H1 (cell line): ENCODE results near the gene GNG11. TPM values are rescaled to one million over a fixed set of nuclear protein-coding genes. Genes with fewer than 3 reads are reported as not detected.

ENCODE experiments used
- CTCF ChIA-PET: fragments of 300-600 bp; sonication (Branson Sonifier 250); formaldehyde crosslinking; loops from one replicate; lab custom pipeline; 2021; ENCODE audit not compliant: partially characterized antibody; lab: Charles Lee
- POLR2A ChIA-PET: fragments of 300-600 bp; sonication (Branson Sonifier 250); formaldehyde crosslinking; loops from one replicate; lab custom pipeline; 2021; ENCODE audit warnings: inconsistent platforms; ENCODE audit not compliant: partially characterized antibody; lab: Charles Lee
- DNase-seq, 2 experiments: peaks; one replicate each; pipeline versions ENCODE4 v3.0.0 to v3.0.0-alpha.2; 2010 to 2022; ENCODE audit warnings: low spot score in 2 of 2, low read depth in 1 of 2, mixed read lengths in 1 of 2
- FAIRE-seq: peaks from 2 replicates; lab custom pipeline; 2011; peaks lifted over from hg19 to GRCh38; lab: Jason Lieb, UNC
- H2AFZ ChIP-seq: 2 replicates; pipeline ENCODE4 v1.8.1; 2012; ENCODE audit warnings: low read length, inconsistent platforms
- H2AK5ac ChIP-seq: 2 replicates; pipeline ENCODE4 v1.6.1; 2013; ENCODE audit warnings: low read depth, low read length
- H2BK120ac ChIP-seq: replicated peaks from 2 replicates; pipeline ENCODE3; 2013; ENCODE audit warnings: low read depth, low read length, inconsistent platforms
- H2BK12ac ChIP-seq: 2 replicates; pipeline ENCODE4 v1.6.1; 2013; ENCODE audit warnings: low read depth, low read length
- H2BK15ac ChIP-seq: 2 replicates; pipeline ENCODE4 v1.6.1; 2013; ENCODE audit warnings: low read length
- H2BK20ac ChIP-seq: 2 replicates; pipeline ENCODE4 v1.6.1; 2013; ENCODE audit warnings: low read length
- H2BK5ac ChIP-seq: 2 replicates; pipeline ENCODE4 v1.6.1; 2013; ENCODE audit warnings: low read depth, low read length
- H3K14ac ChIP-seq: 2 replicates; pipeline ENCODE4 v1.6.1; 2013; ENCODE audit warnings: inconsistent platforms; ENCODE audit not compliant: insufficient read length
- H3K18ac ChIP-seq: 2 replicates; pipeline ENCODE4 v1.6.1; 2013; ENCODE audit warnings: low read length; ENCODE audit errors: extremely low read depth
- H3K23ac ChIP-seq: 2 replicates; pipeline ENCODE4 v1.6.1; 2013; ENCODE audit warnings: inconsistent platforms; ENCODE audit not compliant: insufficient read length
- H3K23me2 ChIP-seq: 2 replicates; pipeline ENCODE4 v1.6.1; 2013; ENCODE audit warnings: low read depth, low read length
- H3K27ac ChIP-seq: 2 replicates; pipeline ENCODE4 v1.6.1; 2011; ENCODE audit warnings: low read depth, low read length, inconsistent platforms
- H3K27me3 ChIP-seq, 4 experiments: replicated peaks in 1 of 4; 1 replicate in 1 of 4; 2 replicates in 3 of 4; pipeline versions ENCODE4 v1.6.1 to v1.8.1; 2011 to 2013; ENCODE audit warnings: low read length in 3 of 4, mild to moderate bottlenecking in 3 of 4, inconsistent platforms in 2 of 4, mixed read lengths in 2 of 4, moderate library complexity in 1 of 4; ENCODE audit not compliant: control insufficient read depth in 3 of 4, insufficient read depth in 3 of 4; ENCODE audit errors: extremely low read depth in 1 of 4
- H3K36me3 ChIP-seq, 4 experiments: 2 replicates each; pipeline versions ENCODE4 v1.6.1 to v1.8.1; 2011 to 2013; ENCODE audit warnings: mild to moderate bottlenecking in 4 of 4, low read length in 3 of 4, moderate library complexity in 2 of 4, control low read depth in 1 of 4, inconsistent platforms in 1 of 4; ENCODE audit not compliant: insufficient read depth in 4 of 4, control insufficient read depth in 2 of 4
- H3K4ac ChIP-seq: replicated peaks from 2 replicates; pipeline ENCODE3; 2013; ENCODE audit warnings: low read length, low read depth, mixed read lengths, inconsistent platforms; ENCODE audit not compliant: insufficient read length
- H3K4me1 ChIP-seq, 4 experiments: replicated peaks in 1 of 4; 1 replicate in 1 of 4; 2 replicates in 3 of 4; pipeline versions ENCODE4 v1.6.1 to v1.8.1; 2011 to 2013; ENCODE audit warnings: low read length in 3 of 4, inconsistent platforms in 2 of 4, mixed read lengths in 1 of 4; ENCODE audit not compliant: insufficient read depth in 4 of 4, control insufficient read depth in 3 of 4
- H3K4me2 ChIP-seq, 2 experiments: 2 replicates each; pipeline versions ENCODE4 v1.6.1 to v1.8.1; 2011 to 2013; ENCODE audit warnings: low read depth in 2 of 2, low read length in 2 of 2, control low read depth in 1 of 2, inconsistent platforms in 1 of 2, mild to moderate bottlenecking in 1 of 2; ENCODE audit not compliant: insufficient read depth in 1 of 2
- H3K4me3 ChIP-seq, 4 experiments: fragments of 200-600, 300-600 bp in 1 of 4; sonication (generic), shearing (Covaris generic), sonication (Bioruptor Twin) in 1 of 4; 2 replicates each; pipeline versions ENCODE4 v1.5.1 to v1.8.1; 2011 to 2016; ENCODE audit warnings: low read length in 4 of 4, low read depth in 3 of 4, control low read depth in 2 of 4, inconsistent platforms in 2 of 4, mild to moderate bottlenecking in 2 of 4, mixed read lengths in 1 of 4, moderate library complexity in 1 of 4; ENCODE audit not compliant: insufficient read depth in 2 of 4; ENCODE audit errors: extremely low read depth in 1 of 4
- H3K56ac ChIP-seq: replicated peaks from 2 replicates; pipeline ENCODE3; 2013; ENCODE audit warnings: low read depth, mild to moderate bottlenecking, mixed read lengths, low read length, inconsistent platforms; ENCODE audit not compliant: insufficient read length
- H3K79me1 ChIP-seq: 2 replicates; pipeline ENCODE4 v1.6.1; 2013; ENCODE audit warnings: low read depth, low read length, control low read depth
- H3K79me2 ChIP-seq, 2 experiments: 2 replicates each; pipeline versions ENCODE4 v1.6.1 to v1.8.1; 2012 to 2013; ENCODE audit warnings: low read length in 2 of 2, mild to moderate bottlenecking in 2 of 2, inconsistent platforms in 1 of 2; ENCODE audit not compliant: insufficient read depth in 2 of 2, control insufficient read depth in 1 of 2
- H3K9ac ChIP-seq, 4 experiments: replicated peaks in 1 of 4; 1 replicate in 1 of 4; 2 replicates in 3 of 4; pipeline versions ENCODE4 v1.6.1 to v1.8.1; 2011 to 2013; ENCODE audit warnings: low read depth in 3 of 4, low read length in 3 of 4, control low read depth in 2 of 4, mild to moderate bottlenecking in 2 of 4, moderate library complexity in 2 of 4, inconsistent platforms in 1 of 4; ENCODE audit errors: extremely low read depth in 1 of 4
- H3K9me3 ChIP-seq, 2 experiments: 2 replicates each; pipeline versions ENCODE4 v1.6.1 to v1.8.1; 2012 to 2013; ENCODE audit warnings: mild to moderate bottlenecking in 2 of 2, moderate library complexity in 2 of 2, control low read depth in 1 of 2, inconsistent platforms in 1 of 2, low read depth in 1 of 2, low read length in 1 of 2, mixed read lengths in 1 of 2; ENCODE audit not compliant: insufficient read depth in 2 of 2
- H4K20me1 ChIP-seq, 2 experiments: replicated peaks in 1 of 2; 2 replicates each; pipeline versions ENCODE3 to v1.8.1; 2011 to 2013; ENCODE audit warnings: inconsistent platforms in 2 of 2, low read length in 2 of 2, mild to moderate bottlenecking in 1 of 2; ENCODE audit not compliant: insufficient read depth in 2 of 2, control insufficient read depth in 1 of 2
- H4K5ac ChIP-seq: 2 replicates; pipeline ENCODE4 v1.6.1; 2013; ENCODE audit warnings: low read length, low read depth, mixed read lengths, inconsistent platforms; ENCODE audit not compliant: insufficient read length
- H4K8ac ChIP-seq: 2 replicates; pipeline ENCODE4 v1.8.0; 2013; ENCODE audit warnings: mild to moderate bottlenecking, moderate library complexity, low read length, inconsistent platforms; ENCODE audit not compliant: insufficient read depth; ENCODE audit errors: extremely low read depth
- H4K91ac ChIP-seq: replicated peaks from 2 replicates; pipeline ENCODE3; 2013; ENCODE audit warnings: low read length, mixed read lengths, inconsistent platforms; ENCODE audit not compliant: insufficient read length
- CBX8 ChIP-seq: fragments of 300-800, 300-1000 bp; sonication (generic); IDR thresholded peaks from 2 replicates; pipeline ENCODE4 v1.7.1; 2016; ENCODE audit warnings: low read depth, low read length, borderline replicate concordance
- EP300 ChIP-seq, 2 experiments: IDR thresholded peaks; 1 replicate in 1 of 2; 2 replicates in 1 of 2; pipeline ENCODE4 v1.6.1; 2011 to 2012; ENCODE audit warnings: low read depth in 2 of 2, low read length in 2 of 2, mild to moderate bottlenecking in 2 of 2, borderline replicate concordance in 1 of 2, inconsistent platforms in 1 of 2, moderate library complexity in 1 of 2
- NRF1 ChIP-seq: IDR thresholded peaks from 2 replicates; pipeline ENCODE4 v1.6.1; 2011; ENCODE audit warnings: mild to moderate bottlenecking, low read depth, low read length, improper control_type of control experiment
- PHF8 ChIP-seq: fragments of 200-600 bp; sonication (generic); conservative IDR thresholded peaks from 2 replicates; pipeline ENCODE4 v1.7.1; 2012; ENCODE audit warnings: low read depth, mild to moderate bottlenecking, inconsistent platforms, low read length, moderate library complexity
- RNF2 ChIP-seq: fragments of 200-900, 300-1000 bp; sonication (generic); IDR thresholded peaks from 2 replicates; pipeline ENCODE4 v1.7.1; 2016; ENCODE audit warnings: borderline replicate concordance, low read depth, mild to moderate bottlenecking, antibody characterized with exemption, low read length; ENCODE audit not compliant: poor library complexity, severe bottlenecking; ENCODE audit errors: missing control alignments
- SP2 ChIP-seq: IDR thresholded peaks from 2 replicates; pipeline ENCODE4 v1.6.1; 2012; ENCODE audit warnings: mild to moderate bottlenecking, low read length, inconsistent platforms
- SRF ChIP-seq: IDR thresholded peaks from 2 replicates; pipeline ENCODE4 v1.6.1; 2011; ENCODE audit warnings: mild to moderate bottlenecking, low read depth, low read length, moderate library complexity
- TCF12 ChIP-seq: IDR thresholded peaks from 2 replicates; pipeline ENCODE4 v1.6.1; 2011; ENCODE audit warnings: low read depth, mild to moderate bottlenecking, low read length
- WGBS, 2 experiments: shearing (Covaris generic) in 1 of 2; methylation state at CpG; one replicate each; pipeline versions ENCODE4 v1.1.6 to v1.1.7; 2013 to 2015; ENCODE audit warnings: low lambda C conversion rate in 2 of 2, mixed read lengths in 2 of 2, inconsistent platforms in 1 of 2, low coverage in 1 of 2, missing lambda C conversion rate in 1 of 2; ENCODE audit not compliant: insufficient replicate concordance in 2 of 2, insufficient coverage in 1 of 2, insufficient read length in 1 of 2; ENCODE audit errors: extremely low coverage in 1 of 2, missing lambda C conversion rate in 1 of 2; 5-methylcytosine and 5-hydroxymethylcytosine counted together
- polyA plus RNA-seq, 7 experiments: library from polyadenylated mRNA; depleted of rRNA in 3 of 7; stranded (reverse) in 5 of 7; unstranded in 2 of 7; fragments of >200 nt in 5 of 7; fragments of 200-250 nt in 2 of 7; gene quantifications; 1 replicate in 5 of 7; 2 replicates in 1 of 7; 4 replicates in 1 of 7; pipeline versions ENCODE4 v1.2.1 to v1.2.3, GENCODE V29; 2011 to 2013; ENCODE audit warnings: missing spikeins in 2 of 7, mixed read lengths in 2 of 7
- total RNA-seq: library from RNA; stranded (reverse); fragmentation: NEBNext Ultra II Directional; extraction: Animal tissue kit (Norgen Biotek cat#: 25700); gene quantifications from 2 replicates; pipeline ENCODE4 v1.2.1, GENCODE V29; 2021
- TF ChIP-seq, protein P1 (sequence below), 3 experiments: IDR thresholded peaks; 1 replicate in 2 of 3; 2 replicates in 1 of 3; pipeline versions ENCODE4 v1.5.1 to v1.6.1; 2011; ENCODE audit warnings: low read length in 3 of 3, mild to moderate bottlenecking in 3 of 3, inconsistent platforms in 2 of 3, low read depth in 1 of 3, moderate library complexity in 1 of 3; ENCODE audit not compliant: insufficient read depth in 1 of 3; ENCODE audit errors: control extremely low read depth in 1 of 3

Gene GNG11
- total and polyA plus RNA-seq, 2 of the 8 experiments (the other 6 are each of a cell fraction or from before 2014, with no cell fraction given): 0.38 to 1.3 TPM

DNA sequence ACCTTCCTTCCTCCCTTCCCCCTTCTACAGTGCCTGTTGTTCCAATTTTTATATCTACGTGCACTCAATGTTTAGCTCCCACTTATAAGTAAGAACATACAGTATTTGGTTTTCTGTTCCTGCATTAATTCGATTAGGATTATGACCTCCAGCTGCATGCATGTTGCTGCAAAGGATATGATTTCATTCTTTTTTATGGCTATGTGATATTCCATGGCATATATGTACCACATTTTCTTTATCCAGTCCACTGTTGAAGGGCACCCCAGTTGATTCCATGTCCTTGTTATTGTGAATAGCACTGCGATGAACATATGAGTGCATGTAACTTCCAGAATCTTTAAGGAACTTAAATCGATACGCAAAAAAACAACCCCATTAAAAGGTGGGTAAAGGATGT lies 42.7 kb downstream of the GNG11 start:
- Histone ChIP-seq H3K79me1 (no peaks in the 10 kb centered on the region), H2BK12ac (no peak overlapping the region), H3K36me3 (no peaks in the 10 kb centered on the region), H3K9ac (no peak overlapping the region), H3K27me3 (no peaks in the 10 kb centered on the region), H2AK5ac (no peak overlapping the region), H3K23me2 (no peaks in the 10 kb centered on the region), H2BK120ac (no peak overlapping the region), H4K20me1 (no peaks in the 10 kb centered on the region), H3K4me1 (no peaks in the 10 kb centered on the region), H3K9me3 (no peaks in the 10 kb centered on the region), H3K27ac (no peak overlapping the region), H2AFZ (no peak overlapping the region), H2BK15ac (no peak overlapping the region), H3K23ac (no peak overlapping the region), H3K79me2 (no peaks in the 10 kb centered on the region), H4K5ac (no peak overlapping the region), H2BK5ac (no peak overlapping the region), H3K4me2 (no peak overlapping the region), H4K91ac (no peak overlapping the region), H3K4ac (no peak overlapping the region), H2BK20ac (no peak overlapping the region), H3K56ac (no peak overlapping the region), H4K8ac (no peak overlapping the region), H3K14ac (no peak overlapping the region), H3K4me3 (no peak overlapping the region), H3K18ac (no peak overlapping the region)
- TF ChIP-seq EP300 (IDR thresholded peaks at IDR 0.05; ENCODE audit: borderline replicate concordance in 1 of 2, low read depth in 2 of 2, low read length in 2 of 2) (no peak), SRF (no peak), TCF12 (no peak), RNF2 (no peak), PHF8 (no peak), NRF1 (no peak), CBX8 (no peak), SP2 (no peak)
- TF ChIP-seq, protein P1, sequence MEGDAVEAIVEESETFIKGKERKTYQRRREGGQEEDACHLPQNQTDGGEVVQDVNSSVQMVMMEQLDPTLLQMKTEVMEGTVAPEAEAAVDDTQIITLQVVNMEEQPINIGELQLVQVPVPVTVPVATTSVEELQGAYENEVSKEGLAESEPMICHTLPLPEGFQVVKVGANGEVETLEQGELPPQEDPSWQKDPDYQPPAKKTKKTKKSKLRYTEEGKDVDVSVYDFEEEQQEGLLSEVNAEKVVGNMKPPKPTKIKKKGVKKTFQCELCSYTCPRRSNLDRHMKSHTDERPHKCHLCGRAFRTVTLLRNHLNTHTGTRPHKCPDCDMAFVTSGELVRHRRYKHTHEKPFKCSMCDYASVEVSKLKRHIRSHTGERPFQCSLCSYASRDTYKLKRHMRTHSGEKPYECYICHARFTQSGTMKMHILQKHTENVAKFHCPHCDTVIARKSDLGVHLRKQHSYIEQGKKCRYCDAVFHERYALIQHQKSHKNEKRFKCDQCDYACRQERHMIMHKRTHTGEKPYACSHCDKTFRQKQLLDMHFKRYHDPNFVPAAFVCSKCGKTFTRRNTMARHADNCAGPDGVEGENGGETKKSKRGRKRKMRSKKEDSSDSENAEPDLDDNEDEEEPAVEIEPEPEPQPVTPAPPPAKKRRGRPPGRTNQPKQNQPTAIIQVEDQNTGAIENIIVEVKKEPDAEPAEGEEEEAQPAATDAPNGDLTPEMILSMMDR (IDR thresholded peaks at IDR 0.05; ENCODE audit: control extremely low read depth in 1 of 3, insufficient read depth in 1 of 3, low read depth in 1 of 3, low read length in 3 of 3): no peak
- DNase-seq (no peak), FAIRE-seq (no peak)
- ChIA-PET POLR2A (interaction anchor here (1.5 kb wide), 1 partner anchor 11 kb away, joined by 4 read pairs; no protein-coding TSS in a partner anchor), CTCF (no interaction called here)
- 91% methylated on average over 5 of the region's 5 CpGs; no CpG with 5 or more reads in 1 of the 2 experiments for WGBS, 2 experiments
